Smooth muscle cell (in vitro differentiated cells): ENCODE results near the gene ZNF493. TPM values are rescaled to one million over a fixed set of nuclear protein-coding genes. Genes with fewer than 3 reads are reported as not detected.

Experiments used
- DNase-seq: peaks from one replicate; lab custom pipeline; 2025; ENCODE audit not compliant: unreplicated experiment; lab: John Stamatoyannopoulos, UW
- H2AFZ ChIP-seq: fragments of 200-600 bp; sonication (generic); 2 replicates; pipeline ENCODE4 v1.6.0; 2016; ENCODE audit warnings: antibody characterized with exemption, low read depth, mild to moderate bottlenecking
- H3F3A ChIP-seq: fragments of 200-600 bp; sonication (generic); 2 replicates; pipeline ENCODE4 v1.6.0; 2017; ENCODE audit warnings: antibody characterized with exemption, low read depth
- H3K27ac ChIP-seq: fragments of 200-600 bp; sonication (generic); 2 replicates; pipeline ENCODE4 v1.5.1; 2016; ENCODE audit warnings: low read depth, mild to moderate bottlenecking
- H3K27me3 ChIP-seq: fragments of 200-600 bp; sonication (generic); 2 replicates; pipeline ENCODE4 v1.6.1; 2016; ENCODE audit warnings: low read depth, mild to moderate bottlenecking
- H3K36me3 ChIP-seq: fragments of 200-600 bp; sonication (generic); 2 replicates; pipeline ENCODE4 v1.5.1; 2016; ENCODE audit warnings: low read depth
- H3K4me1 ChIP-seq: fragments of 200-600 bp; sonication (generic); 2 replicates; pipeline ENCODE4 v1.5.1; 2016; ENCODE audit warnings: low read depth
- H3K4me2 ChIP-seq: fragments of 200-600 bp; sonication (generic); 2 replicates; pipeline ENCODE4 v1.6.0; 2016; ENCODE audit warnings: mild to moderate bottlenecking
- H3K4me3 ChIP-seq: fragments of 200-600 bp; sonication (generic); 2 replicates; pipeline ENCODE4 v1.5.1; 2016; ENCODE audit warnings: mild to moderate bottlenecking
- H3K79me2 ChIP-seq: fragments of 200-600 bp; sonication (generic); 2 replicates; pipeline ENCODE4 v1.6.0; 2016; ENCODE audit warnings: low read depth, mild to moderate bottlenecking
- H3K9ac ChIP-seq: fragments of 200-600 bp; sonication (generic); 2 replicates; pipeline ENCODE4 v1.6.0; 2016; ENCODE audit warnings: low read depth
- H3K9me3 ChIP-seq: fragments of 200-600 bp; sonication (generic); replicated peaks from 2 replicates; pipeline ENCODE4 v1.5.1; 2016; ENCODE audit warnings: low read depth
- H4K20me1 ChIP-seq: fragments of 200-600 bp; sonication (generic); 2 replicates; pipeline ENCODE4 v1.6.0; 2016; ENCODE audit warnings: low read depth
- CTCF ChIP-seq: fragments of 200-600 bp; sonication (generic); IDR thresholded peaks from 2 replicates; pipeline ENCODE4 v1.5.1; 2017; ENCODE audit warnings: borderline replicate concordance, mild to moderate bottlenecking, antibody characterized with exemption; ENCODE audit not compliant: insufficient read depth, poor library complexity, severe bottlenecking
- WGBS: methylation state at CpG from one replicate; pipeline ENCODE4 v1.1.7; 2016; ENCODE audit warnings: low lambda C conversion rate; 5-methylcytosine and 5-hydroxymethylcytosine counted together
- polyA plus RNA-seq: library from polyadenylated mRNA; unstranded; fragments of >200 nt; fragmentation: Nextera tagmentation; extraction: Ambion mirVana; gene quantifications from 2 replicates; pipeline ENCODE4 v1.2.1, GENCODE V29; 2016
- total RNA-seq: library from RNA; depleted of rRNA; stranded (reverse); fragments of >200 nt; gene quantifications from 2 replicates; pipeline ENCODE4 v1.2.3, GENCODE V29; 2014

The ZNF493 gene
- total and polyA plus RNA-seq, 2 experiments from 2014 or later = 2.6 to 20.3 TPM

GRCh38 chr19:21451187-21451586 lies 54.3 kb downstream of the ZNF493 start:
- peaks cover 20% of the 10 kb centered on the region for H3K36me3 ChIP-seq
- no peaks in the 10 kb centered on the region for H3F3A ChIP-seq
- DNase-seq = no peak
- no peak for TF ChIP-seq CTCF
- H3K4me2 ChIP-seq = no peak overlapping the region
- H3K79me2 ChIP-seq = no peaks in the 10 kb centered on the region
- no peak overlapping the region for H3K27ac ChIP-seq
- no peak overlapping the region for H3K9ac ChIP-seq
- no peak overlapping the region for H2AFZ ChIP-seq
- no peaks in the 10 kb centered on the region for H4K20me1 ChIP-seq
- no peaks in the 10 kb centered on the region for H3K4me1 ChIP-seq
- no peaks in the 10 kb centered on the region for H3K27me3 ChIP-seq
- H3K4me3 ChIP-seq = no peak overlapping the region
- H3K9me3 ChIP-seq = peaks cover 9% of the 10 kb centered on the region
- 83% methylated on average over 3 of the region's 3 CpGs for WGBS

- H3K79me2 ChIP-seq = no peaks in the 10 kb centered on the region
- no peak for TF ChIP-seq CTCF
- peaks cover 6% of the 10 kb centered on the region for H3K9me3 ChIP-seq
- H3K4me1 ChIP-seq = no peaks in the 10 kb centered on the region
- no peak overlapping the region for H3K9ac ChIP-seq
- H2AFZ ChIP-seq = no peak overlapping the region
- H3K36me3 ChIP-seq = peaks cover 24% of the 10 kb centered on the region
- H3K4me2 ChIP-seq = no peak overlapping the region
- no peaks in the 10 kb centered on the region for H3F3A ChIP-seq
- H4K20me1 ChIP-seq = no peaks in the 10 kb centered on the region
- no peaks in the 10 kb centered on the region for H3K27me3 ChIP-seq
- no peak for DNase-seq
- no peak overlapping the region for H3K4me3 ChIP-seq
- no peak overlapping the region for H3K27ac ChIP-seq
- 100% methylated on average over 3 of the region's 3 CpGs for WGBS
These were observed 58.0 kb downstream of the ZNF493 start for GRCh38 chr19:21454901-21455300.

GRCh38 chr19:21460686-21461085 lies 63.8 kb downstream of the ZNF493 start:
- Histone ChIP-seq H3F3A (no peaks in the 10 kb centered on the region), H4K20me1 (no peaks in the 10 kb centered on the region), H3K4me2 (no peak overlapping the region), H3K27me3 (no peaks in the 10 kb centered on the region), H2AFZ (no peak overlapping the region), H3K4me1 (no peaks in the 10 kb centered on the region), H3K27ac (no peak overlapping the region), H3K9me3 (no peaks in the 10 kb centered on the region), H3K4me3 (no peak overlapping the region), H3K79me2 (no peaks in the 10 kb centered on the region), H3K9ac (no peak overlapping the region), H3K36me3 (peaks cover 9% of the 10 kb centered on the region)
- no peak for DNase-seq
- no peak for TF ChIP-seq CTCF

GRCh38 chr19:21462540-21462939 lies 65.6 kb downstream of the ZNF493 start:
- Histone ChIP-seq H3K4me1 (no peaks in the 10 kb centered on the region), H3K79me2 (no peaks in the 10 kb centered on the region), H3K27ac (no peak overlapping the region), H3K27me3 (no peaks in the 10 kb centered on the region), H3K4me2 (peak overlapping the region; percentile 91), H4K20me1 (no peaks in the 10 kb centered on the region), H3K9me3 (no peaks in the 10 kb centered on the region), H3K9ac (no peak overlapping the region), H3F3A (no peaks in the 10 kb centered on the region), H3K36me3 (no peaks in the 10 kb centered on the region), H3K4me3 (peak overlapping the region; percentile 74), H2AFZ (no peak overlapping the region)
- TF ChIP-seq CTCF = no peak
- DNase-seq = no peak
- WGBS = 93% methylated on average over 16 of the region's 16 CpGs
